Neuronal stem cell (in vitro differentiated cells): Measurements from ENCODE around the gene RPUSD3.

Experiments
- DNase-seq: peaks from one replicate; pipeline ENCODE4 v3.0.0-alpha.2; 2013; ENCODE audit warnings: low spot score
- H2AFZ ChIP-seq: one replicate; pipeline ENCODE4 v1.6.1; 2013; ENCODE audit warnings: mild to moderate bottlenecking, low read length, inconsistent platforms
- H2AK5ac ChIP-seq: 2 replicates; pipeline ENCODE4 v1.6.1; 2013; ENCODE audit warnings: low read depth, mild to moderate bottlenecking, inconsistent platforms, low read length, moderate library complexity, mixed read lengths
- H2BK120ac ChIP-seq: 2 replicates; pipeline ENCODE4 v1.6.1; 2013; ENCODE audit warnings: low read depth, mild to moderate bottlenecking, inconsistent platforms, low read length, moderate library complexity, mixed read lengths
- H2BK12ac ChIP-seq: one replicate; pipeline ENCODE4 v1.6.1; 2013; ENCODE audit warnings: low read length, inconsistent platforms
- H2BK15ac ChIP-seq: 2 replicates; pipeline ENCODE4 v1.6.1; 2013; ENCODE audit warnings: mild to moderate bottlenecking, low read length, inconsistent platforms, mixed read lengths
- H2BK5ac ChIP-seq: one replicate; pipeline ENCODE4 v1.6.1; 2013; ENCODE audit warnings: inconsistent platforms, mild to moderate bottlenecking, low read length, moderate library complexity
- H3K14ac ChIP-seq: one replicate; pipeline ENCODE4 v1.6.1; 2013; ENCODE audit warnings: low read length, inconsistent platforms
- H3K18ac ChIP-seq: 2 replicates; pipeline ENCODE4 v1.6.1; 2013; ENCODE audit warnings: low read length, inconsistent platforms
- H3K23ac ChIP-seq: 2 replicates; pipeline ENCODE4 v1.6.1; 2013; ENCODE audit warnings: low read depth, mild to moderate bottlenecking, mixed read lengths, low read length, inconsistent platforms; ENCODE audit not compliant: poor library complexity
- H3K27ac ChIP-seq: replicated peaks from 3 replicates; pipeline ENCODE4 v1.5.1; 2013; ENCODE audit warnings: low read length, inconsistent platforms
- H3K27me3 ChIP-seq, 3 experiments: 2 replicates each; pipeline ENCODE4 v1.6.1; 2013; ENCODE audit warnings: low read length in 3 of 3, mild to moderate bottlenecking in 2 of 3, inconsistent platforms in 1 of 3, low read depth in 1 of 3, mixed read lengths in 1 of 3, moderate library complexity in 1 of 3; ENCODE audit not compliant: control insufficient read depth in 3 of 3, insufficient read depth in 3 of 3
- H3K36me3 ChIP-seq, 2 donors: replicated peaks in 1 of 2; 2 replicates each; pipeline ENCODE4 v1.6.1; 2013; ENCODE audit warnings: low read length in 2 of 2; ENCODE audit not compliant: control insufficient read depth in 2 of 2, insufficient read depth in 2 of 2
- H3K4ac ChIP-seq: 2 replicates; pipeline ENCODE4 v1.6.1; 2013; ENCODE audit warnings: inconsistent platforms, mild to moderate bottlenecking, low read length, moderate library complexity
- H3K4me1 ChIP-seq, 2 donors: 1 replicate in 1 of 2; 2 replicates in 1 of 2; pipeline ENCODE4 v1.6.1; 2013; ENCODE audit warnings: low read length in 2 of 2, low read depth in 1 of 2; ENCODE audit not compliant: control insufficient read depth in 2 of 2, insufficient read depth in 1 of 2
- H3K4me2 ChIP-seq: one replicate; pipeline ENCODE4 v1.6.1; 2013; ENCODE audit warnings: mild to moderate bottlenecking, low read length, inconsistent platforms; ENCODE audit not compliant: insufficient read depth, poor library complexity, severe bottlenecking
- H3K4me3 ChIP-seq, 2 donors: 2 replicates each; pipeline ENCODE4 v1.5.1; 2013; ENCODE audit warnings: low read length in 2 of 2, mild to moderate bottlenecking in 2 of 2, inconsistent platforms in 1 of 2, moderate library complexity in 1 of 2
- H3K79me1 ChIP-seq: one replicate; pipeline ENCODE4 v1.6.1; 2013; ENCODE audit warnings: low read depth, mild to moderate bottlenecking, inconsistent platforms, low read length, moderate library complexity
- H3K9ac ChIP-seq: one replicate; pipeline ENCODE4 v1.6.1; 2013; ENCODE audit warnings: mild to moderate bottlenecking, low read depth, low read length, inconsistent platforms; ENCODE audit not compliant: poor library complexity
- H3K9me3 ChIP-seq, 2 donors: replicated peaks in 1 of 2; 2 replicates each; pipeline versions ENCODE3 to v1.6.1; 2013; ENCODE audit warnings: low read length in 2 of 2, mild to moderate bottlenecking in 2 of 2, inconsistent platforms in 1 of 2, low read depth in 1 of 2, mixed read lengths in 1 of 2, moderate library complexity in 1 of 2; ENCODE audit not compliant: control insufficient read depth in 2 of 2, insufficient read depth in 1 of 2
- H4K8ac ChIP-seq: one replicate; pipeline ENCODE4 v1.6.1; 2013; ENCODE audit warnings: low read depth, mild to moderate bottlenecking, inconsistent platforms, low read length, moderate library complexity
- H4K91ac ChIP-seq: one replicate; pipeline ENCODE4 v1.6.1; 2013; ENCODE audit warnings: low read length, low read depth, mild to moderate bottlenecking, inconsistent platforms; ENCODE audit not compliant: poor library complexity
- WGBS, 2 donors: extraction: QIAGEN DNeasy Blood & Tissue Kit; methylation state at CpG; one replicate each; pipeline ENCODE4 v1.1.7; 2013; ENCODE audit warnings: missing lambda C conversion rate in 2 of 2, mixed read lengths in 1 of 2; ENCODE audit not compliant: insufficient read length in 2 of 2, insufficient replicate concordance in 1 of 2; ENCODE audit errors: extremely low coverage in 2 of 2; 5-methylcytosine and 5-hydroxymethylcytosine counted together

RPUSD3 gene

DNA sequence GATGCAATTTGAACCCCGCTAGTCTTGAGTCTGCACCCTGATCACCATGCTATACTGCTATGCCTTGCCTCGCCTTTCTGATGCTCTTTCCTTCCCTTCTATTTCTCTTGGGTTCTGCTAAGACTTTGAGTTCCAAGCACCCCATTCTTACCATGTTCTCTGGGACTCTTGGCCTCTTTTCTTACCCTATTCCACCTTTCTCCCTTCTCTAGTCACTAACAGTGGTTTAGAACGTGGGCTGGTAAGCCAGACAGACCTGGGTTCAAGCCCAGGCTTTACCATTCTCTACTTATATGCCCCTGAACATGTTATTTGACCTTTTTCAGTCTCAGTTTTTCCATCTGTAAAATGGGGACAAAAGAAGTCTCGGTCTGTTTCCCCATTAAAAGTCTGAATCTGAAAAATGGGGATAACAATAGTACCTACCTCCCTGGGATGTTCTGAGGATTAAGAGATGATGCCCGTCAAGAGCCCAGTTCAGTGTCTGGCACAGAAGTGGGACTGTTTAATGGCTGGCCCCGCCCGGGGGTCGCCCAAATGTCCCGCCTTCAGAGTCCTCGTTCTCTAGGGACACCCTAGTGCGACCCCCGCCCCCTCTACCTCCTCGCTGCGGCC, 51.9 kb downstream of the RPUSD3 start:
- no peaks in the 10 kb centered on the region for H3K27me3 ChIP-seq
- no peak overlapping the region for H2BK15ac ChIP-seq
- H2BK5ac ChIP-seq = no peak overlapping the region
- no peak overlapping the region for H2BK120ac ChIP-seq
- no CpG with 5 or more reads among the region's 14 CpGs for WGBS, 2 donors
- peak overlapping the region; percentile 27 for H3K9ac ChIP-seq
- no peak overlapping the region for H4K91ac ChIP-seq
- H3K4me2 ChIP-seq = peak overlapping the region; percentile 65
- peaks cover 7 to 9% of the 10 kb centered on the region in 2 donors for H3K4me1 ChIP-seq
- peak overlapping the region; percentile 71 to 88 for H3K4me3 ChIP-seq
- no peak overlapping the region for H4K8ac ChIP-seq
- peak overlapping the region; percentile 81 for H3K18ac ChIP-seq
- H3K27ac ChIP-seq = peak overlapping the region; percentile 98
- no peak for DNase-seq
- H3K79me1 ChIP-seq = peaks cover 2% of the 10 kb centered on the region
- H3K36me3 ChIP-seq = peaks cover 26 to 65% of the 10 kb centered on the region in 2 donors
- peak overlapping the region; percentile 86 for H3K23ac ChIP-seq
- no peaks in the 10 kb centered on the region for H3K9me3 ChIP-seq
- no peak overlapping the region for H2BK12ac ChIP-seq
- no peak overlapping the region for H3K14ac ChIP-seq
- H3K4ac ChIP-seq = no peak overlapping the region
- H2AFZ ChIP-seq = peak overlapping the region; percentile 98
- no peak overlapping the region for H2AK5ac ChIP-seq

- H3K23ac ChIP-seq = no peak overlapping the region
- no peak overlapping the region for H3K18ac ChIP-seq
- no peak overlapping the region for H3K27ac ChIP-seq
- H3K4me3 ChIP-seq = no peak overlapping the region
- H3K14ac ChIP-seq = no peak overlapping the region
- DNase-seq = no peak
- H4K8ac ChIP-seq = no peak overlapping the region
- no peaks in the 10 kb centered on the region for H3K9me3 ChIP-seq
- peaks cover 31 to 69% of the 10 kb centered on the region in 2 donors for H3K36me3 ChIP-seq
- H3K4ac ChIP-seq = no peak overlapping the region
- peak overlapping the region; percentile 24 for H3K9ac ChIP-seq
- H2AFZ ChIP-seq = no peak overlapping the region
- no CpG with 5 or more reads among the region's 11 CpGs for WGBS, 2 donors
- no peak overlapping the region for H3K4me2 ChIP-seq
- H2AK5ac ChIP-seq = no peak overlapping the region
- no peak overlapping the region for H2BK120ac ChIP-seq
- peaks cover 2% of the 10 kb centered on the region for H3K79me1 ChIP-seq
- no peak overlapping the region for H2BK5ac ChIP-seq
- no peaks in the 10 kb centered on the region for H3K27me3 ChIP-seq
- H2BK12ac ChIP-seq = no peak overlapping the region
- H3K4me1 ChIP-seq = peaks cover 7 to 9% of the 10 kb centered on the region in 2 donors
- no peak overlapping the region for H2BK15ac ChIP-seq
- H4K91ac ChIP-seq = no peak overlapping the region
Measured at GRCh38 chr3:9791127-9791526, 52.7 kb downstream of the RPUSD3 start.
